Upper lobe of left lung (tissue), 6 donors: ENCODE measurements around the gene NBPF14. TPM values are rescaled to one million over a fixed set of nuclear protein-coding genes. Genes with fewer than 3 reads are reported as not detected.
"Not testable (repeated sequence)": the region's sequence is repeated elsewhere in the genome, so short reads cannot be mapped to it uniquely, and the experiment has no call there.

ENCODE experiments used
- ATAC-seq, 2 donors: fragments of 200-7000 bp; cut with Tn5 transposase; one replicate each; pipeline ENCODE4 v1.9.1; 2022; ENCODE audit warnings: mild to moderate bottlenecking in 2 of 2, moderate library complexity in 2 of 2; ENCODE audit not compliant: low FRiP score in 2 of 2
- DNase-seq, 2 donors: peaks; one replicate each; pipeline ENCODE4 v3.0.0-alpha.2; 2019 to 2020
- H3K27ac ChIP-seq, 4 donors: fragments of 200-600 bp; sonication (generic); one replicate each; pipeline ENCODE4 v1.5.1; 2016 to 2019
- H3K27me3 ChIP-seq, 4 donors: fragments of 200-600 bp; sonication (generic); one replicate each; pipeline ENCODE4 v1.5.1; 2017 to 2019
- H3K36me3 ChIP-seq, 4 donors: fragments of 200-600 bp; sonication (generic); one replicate each; pipeline ENCODE4 v1.5.1; 2016 to 2019
- H3K4me1 ChIP-seq, 4 donors: fragments of 200-600 bp; sonication (generic); one replicate each; pipeline ENCODE4 v1.5.1; 2018 to 2019
- H3K4me3 ChIP-seq, 4 donors: fragments of 200-600 bp; sonication (generic); one replicate each; pipeline ENCODE4 v1.5.1; 2017 to 2019; ENCODE audit warnings: mild to moderate bottlenecking in 2 of 4, moderate library complexity in 1 of 4
- H3K9me3 ChIP-seq, 4 donors: fragments of 200-600 bp; sonication (generic); one replicate each; pipeline ENCODE4 v1.5.1; 2018 to 2019
- WGBS, 2 donors: methylation state at CpG; one replicate each; pipeline ENCODE4 v1.1.5; 2017 to 2018; 5-methylcytosine and 5-hydroxymethylcytosine counted together
- total RNA-seq, 6 donors: library from RNA; depleted of rRNA in 4 of 6; stranded (reverse); fragments of >200 nt in 4 of 6; gene quantifications; one replicate each; pipeline versions ENCODE4 v1.1.0 to v1.2.1, GENCODE V29; 2016 to 2021
- donor health status: DM: no; HTN: no; CAD: no; lungs with moderate emphysema.
- donor health status: DM: no; HTN: yes; CAD: no; lungs with severe emphysema.

The NBPF14 gene
- total RNA-seq: 100 to 1,000 TPM in 1 of 6 donors, 10 to 100 TPM in 5; 19.4 to 104 (median 38.0) TPM

- not testable (repeated sequence) for H3K27me3 ChIP-seq, H3K27ac ChIP-seq, ATAC-seq, H3K9me3 ChIP-seq, H3K36me3 ChIP-seq, H3K4me3 ChIP-seq, DNase-seq, H3K4me1 ChIP-seq
- WGBS, 2 donors: no CpG with 5 or more reads among the region's 5 CpGs
Measured at GRCh38 chr1:148595911-148596310, at the start of gene NBPF14. Gene NBPF14, minus strand, starts transcription at chr1:148596011. Its CDS starts 294 bp downstream, at chr1:148595717.

GRCh38 chr1:148625451-148625850, 29.6 kb upstream of the NBPF14 start:
- not testable (repeated sequence) for H3K27ac ChIP-seq, ATAC-seq, H3K9me3 ChIP-seq, H3K27me3 ChIP-seq, H3K4me3 ChIP-seq, H3K4me1 ChIP-seq, H3K36me3 ChIP-seq
- WGBS, 2 donors: no CpG with 5 or more reads among the region's 6 CpGs
- DNase-seq: peak in 1 of 2 donors; percentile 1

- not testable (repeated sequence) for H3K4me3 ChIP-seq, H3K4me1 ChIP-seq, H3K36me3 ChIP-seq, H3K9me3 ChIP-seq, H3K27ac ChIP-seq, DNase-seq, ATAC-seq, H3K27me3 ChIP-seq
- WGBS, 2 donors: no CpG with 5 or more reads among the region's 1 CpG
Measured at GRCh38 chr1:148618216-148618615, 22.4 kb upstream of the NBPF14 start.

- WGBS, 2 donors: 11 to 22% methylated on average over 1 of the region's 2 CpGs
- H3K27me3 ChIP-seq, H3K36me3 ChIP-seq, H3K4me3 ChIP-seq, H3K4me1 ChIP-seq, ATAC-seq, H3K27ac ChIP-seq, H3K9me3 ChIP-seq: not testable (repeated sequence)
- peak in 1 of 2 donors; percentile 15 for DNase-seq
Measured at GRCh38 chr1:148605266-148605665, 9.5 kb upstream of the NBPF14 start.

- H3K27me3 ChIP-seq, ATAC-seq, H3K9me3 ChIP-seq, H3K4me3 ChIP-seq, H3K4me1 ChIP-seq, H3K36me3 ChIP-seq, H3K27ac ChIP-seq: not testable (repeated sequence)
- 0 to 33% methylated on average over 1 of the region's 5 CpGs for WGBS, 2 donors
- DNase-seq: peak in 1 of 2 donors; percentile 16
Measured at GRCh38 chr1:148595360-148595759, 451 bp downstream of the NBPF14 start.

GRCh38 chr1:148591098-148591497, 4.7 kb downstream of the NBPF14 start:
- no CpG with 5 or more reads among the region's 5 CpGs for WGBS, 2 donors
- H3K36me3 ChIP-seq, H3K9me3 ChIP-seq, DNase-seq, H3K27ac ChIP-seq, ATAC-seq, H3K27me3 ChIP-seq, H3K4me1 ChIP-seq, H3K4me3 ChIP-seq: not testable (repeated sequence)

GRCh38 chr1:148532158-148532557, 63.7 kb downstream of the NBPF14 start:
- not testable (repeated sequence) for H3K27me3 ChIP-seq, H3K36me3 ChIP-seq, DNase-seq, H3K4me1 ChIP-seq, H3K27ac ChIP-seq, H3K4me3 ChIP-seq, ATAC-seq, H3K9me3 ChIP-seq
- WGBS, 2 donors: 80% methylated on average over 1 of the region's 4 CpGs; no CpG with 5 or more reads in 1 of the 2 donors

- not testable (repeated sequence) for H3K4me1 ChIP-seq, H3K27me3 ChIP-seq, H3K36me3 ChIP-seq, ATAC-seq, H3K9me3 ChIP-seq
- WGBS, 2 donors: 4 to 10% methylated on average over 12 to 23 of the region's 25 CpGs
- DNase-seq: peak; percentile 43 to 50
- peak overlapping the region in 1 of 4 donors; percentile 30 for H3K27ac ChIP-seq
- H3K4me3 ChIP-seq: peak overlapping the region in 3 of 4 donors; percentile 26 to 35 (median 33)
Measured at GRCh38 chr1:148529101-148529567, 66.7 kb downstream of the NBPF14 start.

GRCh38 chr1:148528591-148528990, 67.2 kb downstream of the NBPF14 start:
- not testable (repeated sequence) for DNase-seq, H3K4me1 ChIP-seq, H3K27me3 ChIP-seq, H3K9me3 ChIP-seq, H3K36me3 ChIP-seq, ATAC-seq
- H3K4me3 ChIP-seq: peak overlapping the region in 3 of 4 donors; percentile 26 to 35 (median 33)
- H3K27ac ChIP-seq: peak overlapping the region in 1 of 4 donors; percentile 30
- no CpG with 5 or more reads among the region's 24 CpGs for WGBS, 2 donors

GRCh38 chr1:148526587-148526986, 69.2 kb downstream of the NBPF14 start:
- not testable (repeated sequence) for H3K27ac ChIP-seq, H3K9me3 ChIP-seq, H3K4me3 ChIP-seq, H3K36me3 ChIP-seq, ATAC-seq, H3K4me1 ChIP-seq, H3K27me3 ChIP-seq, DNase-seq
- 80 to 82% methylated on average over 2 of the region's 2 CpGs for WGBS, 2 donors

GRCh38 chr1:148523205-148524144, 72.3 kb downstream of the NBPF14 start:
- H3K4me3 ChIP-seq: peak overlapping the region in 3 of 4 donors; percentile 33 to 48 (median 48)
- not testable (repeated sequence) for H3K36me3 ChIP-seq, H3K4me1 ChIP-seq, DNase-seq, H3K9me3 ChIP-seq, H3K27me3 ChIP-seq, H3K27ac ChIP-seq
- 9 to 30% methylated on average over 5 to 12 of the region's 35 CpGs for WGBS, 2 donors
- peak; percentile 5 to 70 for ATAC-seq
